Mucosa of gallbladder (tissue), 1 donor: ENCODE results near the gene ZDHHC24. TPM values are rescaled to one million over a fixed set of nuclear protein-coding genes. Genes with fewer than 3 reads are reported as not detected.
A peak's percentile ranks its signal among the peaks of the same experiment; 100 is the strongest.

ENCODE experiments used
- DNase-seq: peaks from one replicate; pipeline ENCODE4 v3.0.0-alpha.2; 2020; ENCODE audit warnings: low spot score
- total RNA-seq: library from RNA; stranded (reverse); gene quantifications from one replicate; pipeline ENCODE4 v1.2.1, GENCODE V29; 2021
- donor health status: DM: no; HTN: no; CAD: no.

The ZDHHC24 gene
- total RNA-seq, 1 donor from 2014 or later: 24.1 TPM

GRCh38 chr11:66494935-66495334, 50.9 kb downstream of the ZDHHC24 start:
- no peak for DNase-seq

GRCh38 chr11:66494458-66494857, 51.4 kb downstream of the ZDHHC24 start:
- DNase-seq: no peak

- peak; percentile 18 for DNase-seq
These were observed 52.7 kb downstream of the ZDHHC24 start for GRCh38 chr11:66493130-66493529.

GRCh38 chr11:66492161-66492865, 53.5 kb downstream of the ZDHHC24 start:
- no peak for DNase-seq

GRCh38 chr11:66491315-66491935, 54.4 kb downstream of the ZDHHC24 start:
- DNase-seq: no peak

- no peak for DNase-seq
These were observed 56.2 kb downstream of the ZDHHC24 start for GRCh38 chr11:66489636-66490035.

- no peak for DNase-seq
These were observed 56.9 kb downstream of the ZDHHC24 start for GRCh38 chr11:66488957-66489356.

GRCh38 chr11:66484806-66485380, 61.0 kb downstream of the ZDHHC24 start:
- no peak for DNase-seq

- peak; percentile 98 for DNase-seq
These were observed 65.5 kb downstream of the ZDHHC24 start, which contains the start of gene DPP3 for GRCh38 chr11:66480117-66480938. Gene DPP3 (plus strand): TSS chr11:66480434. CDS start chr11:66482201, 1,767 bp downstream.

GRCh38 chr11:66479394-66480116, 66.3 kb downstream of the ZDHHC24 start:
- DNase-seq: peak; percentile 15

- DNase-seq: no peak
These were observed 67.0 kb downstream of the ZDHHC24 start for GRCh38 chr11:66478729-66479393.

GRCh38 chr11:66477263-66478201, 68.3 kb downstream of the ZDHHC24 start:
- DNase-seq: no peak

- DNase-seq: no peak
These were observed 69.0 kb downstream of the ZDHHC24 start for GRCh38 chr11:66476841-66477251.

- no peak for DNase-seq
These were observed 69.5 kb downstream of the ZDHHC24 start for GRCh38 chr11:66476173-66476840.

- no peak for DNase-seq
These were observed 70.3 kb downstream of the ZDHHC24 start for GRCh38 chr11:66475349-66476172.

- no peak for DNase-seq
These were observed 72.0 kb downstream of the ZDHHC24 start for GRCh38 chr11:66473608-66474515.

GRCh38 chr11:66473167-66473566, 72.7 kb downstream of the ZDHHC24 start:
- no peak for DNase-seq
